GM18507 (cell line): ENCODE measurements around the gene ADAMTS13.
"Not testable (repeated sequence)": the region's sequence is repeated elsewhere in the genome, so short reads cannot be mapped to it uniquely, and the experiment has no call there.

Source experiments
- DNase-seq: peaks from one replicate; pipeline ENCODE4 v3.0.0; 2011; ENCODE audit warnings: low read depth; ENCODE audit not compliant: insufficient read length; ENCODE audit errors: extremely low spot score
- FAIRE-seq: peaks from 2 replicates; lab custom pipeline; 2011; peaks lifted over from hg19 to GRCh38; lab: Jason Lieb, UNC

The ADAMTS13 gene

GRCh38 chr9:133448487-133448972 lies 26.4 kb downstream of the ADAMTS13 start:
- FAIRE-seq (no peak), DNase-seq (no peak)

- DNase-seq (no peak), FAIRE-seq (no peak)
Observed at GRCh38 chr9:133449760-133450159, 27.6 kb downstream of the ADAMTS13 start.

- FAIRE-seq, DNase-seq: not testable (repeated sequence)
Observed at GRCh38 chr9:133451865-133452264, 29.7 kb downstream of the ADAMTS13 start.

- no peak for FAIRE-seq
Observed at GRCh38 chr9:133452562-133452961, 30.4 kb downstream of the ADAMTS13 start.

GRCh38 chr9:133453651-133454050 lies 31.5 kb downstream of the ADAMTS13 start:
- FAIRE-seq = no peak

More at GRCh38 chr9:133452562-133452961, 30.4 kb downstream of the ADAMTS13 start:
- DNase-seq = no peak

GRCh38 chr9:133454325-133454724 lies 32.2 kb downstream of the ADAMTS13 start:
- no peak for FAIRE-seq
- DNase-seq = no peak

More at GRCh38 chr9:133453651-133454050, 31.5 kb downstream of the ADAMTS13 start:
- DNase-seq = no peak

GRCh38 chr9:133454943-133455673 lies 32.9 kb downstream of the ADAMTS13 start:
- DNase-seq (no peak), FAIRE-seq (no peak)

GRCh38 chr9:133455936-133456335 lies 33.8 kb downstream of the ADAMTS13 start:
- no peak for FAIRE-seq
- no peak for DNase-seq

GRCh38 chr9:133456409-133456808 lies 34.2 kb downstream of the ADAMTS13 start:
- FAIRE-seq (no peak), DNase-seq (no peak)

- no peak for DNase-seq
- FAIRE-seq = no peak
Observed at GRCh38 chr9:133457233-133457632, 35.1 kb downstream of the ADAMTS13 start.

- FAIRE-seq = no peak
- no peak for DNase-seq
Observed at GRCh38 chr9:133457748-133458147, 35.6 kb downstream of the ADAMTS13 start.

GRCh38 chr9:133458643-133459312 lies 36.6 kb downstream of the ADAMTS13 start:
- FAIRE-seq (no peak), DNase-seq (no peak)

- DNase-seq (peak; percentile 97), FAIRE-seq (peak; percentile 84)
Observed at GRCh38 chr9:133459476-133460404, 37.6 kb downstream of the ADAMTS13 start, which contains the start of gene CACFD1. Gene CACFD1, plus strand, starts transcription at chr9:133459978. Its CDS starts 89 bp downstream, at chr9:133460067.

GRCh38 chr9:133460405-133461175 lies 38.4 kb downstream of the ADAMTS13 start:
- no peak for DNase-seq
- peak; percentile 56 for FAIRE-seq

GRCh38 chr9:133461975-133462374 lies 39.8 kb downstream of the ADAMTS13 start:
- DNase-seq = no peak
- FAIRE-seq = no peak

- DNase-seq = no peak
- FAIRE-seq = no peak
Observed at GRCh38 chr9:133463234-133463863, 41.2 kb downstream of the ADAMTS13 start.

- DNase-seq = no peak
Observed at GRCh38 chr9:133463864-133464615, 41.9 kb downstream of the ADAMTS13 start.

GRCh38 chr9:133464638-133465037 lies 42.5 kb downstream of the ADAMTS13 start:
- DNase-seq (no peak), FAIRE-seq (no peak)

More at GRCh38 chr9:133463864-133464615, 41.9 kb downstream of the ADAMTS13 start:
- FAIRE-seq = no peak
